HG03442 (cell line): ENCODE measurements around the gene CMTR1.

Source experiments
- ATAC-seq: cut with Tn5 transposase; IDR thresholded peaks from one replicate; pipeline ENCODE4 v1.9.1; 2021; ENCODE audit warnings: mild to moderate bottlenecking, moderate library complexity; ENCODE audit not compliant: unreplicated experiment

The CMTR1 gene

DNA sequence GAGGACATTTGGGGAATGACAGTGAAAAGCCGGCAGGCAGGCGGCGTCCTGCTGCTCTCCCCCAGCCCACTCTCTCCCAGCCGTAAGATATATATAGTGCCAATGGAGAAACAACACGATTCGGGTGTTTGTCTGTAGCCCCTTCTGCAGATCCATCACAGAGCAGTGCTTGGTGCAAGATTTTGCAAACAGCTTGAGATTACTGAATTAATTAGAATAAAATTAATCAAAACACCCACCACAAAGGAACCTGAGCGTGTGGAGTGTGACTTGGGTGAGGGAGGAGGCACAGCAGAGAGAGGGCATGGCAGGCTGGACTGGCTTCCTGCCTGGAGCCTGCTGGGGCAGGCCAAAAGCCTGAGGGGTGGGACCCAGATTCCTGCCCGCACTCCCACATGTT, 95.5 kb downstream of the CMTR1 start:
- ATAC-seq = no peak

DNA sequence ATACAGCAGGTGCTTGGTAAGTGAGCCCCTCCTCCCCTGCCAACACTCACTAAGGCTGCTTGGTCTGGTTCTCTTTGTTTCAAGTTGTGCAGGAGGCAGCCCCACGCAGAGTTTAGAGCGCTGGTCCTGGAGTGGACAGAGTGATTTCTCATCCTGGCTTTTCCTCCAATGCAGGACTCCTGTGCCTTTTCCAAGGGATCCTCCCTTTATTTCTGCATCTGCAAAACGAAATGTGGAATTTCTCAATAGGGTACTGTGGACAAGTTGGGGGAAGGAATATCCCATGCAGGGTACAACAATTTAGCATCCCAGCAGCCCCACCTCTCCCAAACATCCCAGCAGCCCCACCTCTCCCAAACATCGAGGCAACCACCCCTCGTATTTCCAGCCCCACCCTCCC, 97.3 kb downstream of the CMTR1 start:
- ATAC-seq = no peak

DNA sequence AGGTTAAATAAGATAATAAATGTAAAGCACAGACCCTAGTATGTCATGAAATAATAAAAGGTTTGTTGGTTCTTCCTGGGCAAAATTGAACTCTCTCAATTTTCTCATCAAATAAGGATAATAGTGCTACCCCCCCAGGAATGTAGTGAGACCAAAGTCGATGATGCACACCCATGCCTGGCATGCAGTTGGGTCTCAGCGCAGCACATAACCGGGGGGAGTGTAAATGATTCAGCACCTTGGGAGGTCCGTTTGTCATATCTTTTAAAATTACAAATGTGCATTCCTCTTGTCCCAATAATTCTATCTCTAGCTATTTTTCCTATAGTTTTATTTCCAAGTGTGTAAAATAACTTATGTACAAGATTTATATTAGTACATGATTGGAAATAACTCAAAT, 98.0 kb downstream of the CMTR1 start:
- no peak for ATAC-seq
